CD4-positive, alpha-beta memory T cell (primary cell): ENCODE measurements around the gene SLC47A1. TPM values are rescaled to one million over a fixed set of nuclear protein-coding genes. Genes with fewer than 3 reads are reported as not detected.
A peak's percentile ranks its signal among the peaks of the same experiment; 100 is the strongest.

Experiments
- CTCF ChIA-PET: fragments of 350-600 bp; sonication (Branson Sonifier 250); formaldehyde crosslinking; loops from one replicate; lab custom pipeline; 2021; ENCODE audit warnings: inconsistent platforms; ENCODE audit not compliant: partially characterized antibody; lab: Charles Lee
- POLR2A ChIA-PET: fragments of 350-600 bp; sonication (Branson Sonifier 250); formaldehyde crosslinking; loops from one replicate; lab custom pipeline; 2021; ENCODE audit not compliant: partially characterized antibody; lab: Charles Lee
- DNase-seq, 5 donors: peaks; one replicate each; pipeline versions ENCODE4 v3.0.0 to v3.0.0-alpha.2; 2020 to 2022; ENCODE audit warnings: mixed read lengths in 1 of 5
- H3K27ac ChIP-seq: one replicate; pipeline ENCODE4 v1.7.0; 2013; ENCODE audit warnings: low read depth, low read length
- H3K27me3 ChIP-seq: 2 replicates; pipeline ENCODE4 v1.7.0; 2013; ENCODE audit warnings: mild to moderate bottlenecking, low read length, moderate library complexity; ENCODE audit not compliant: insufficient read depth
- H3K36me3 ChIP-seq: 2 replicates; pipeline ENCODE4 v1.7.0; 2013; ENCODE audit warnings: mild to moderate bottlenecking, low read length, moderate library complexity; ENCODE audit not compliant: insufficient read depth
- H3K4me1 ChIP-seq: 2 replicates; pipeline ENCODE4 v1.7.0; 2013; ENCODE audit warnings: mild to moderate bottlenecking, low read length, moderate library complexity; ENCODE audit not compliant: insufficient read depth
- H3K4me3 ChIP-seq, 2 donors: one replicate each; pipeline ENCODE4 v1.7.0; 2013; ENCODE audit warnings: low read length in 2 of 2, mild to moderate bottlenecking in 1 of 2
- H3K9me3 ChIP-seq, 2 donors: one replicate each; pipeline ENCODE4 v1.7.0; 2013; ENCODE audit warnings: low read length in 2 of 2, control low read depth in 1 of 2; ENCODE audit not compliant: control insufficient read depth in 1 of 2
- H3K27ac Mint-ChIP-seq, 7 donors: one replicate each; pipeline ENCODE4 v1.8.0; 2020 to 2021; ENCODE audit warnings: mixed read lengths in 7 of 7, mild to moderate bottlenecking in 6 of 7, inconsistent platforms in 3 of 7, moderate library complexity in 3 of 7
- H3K27me3 Mint-ChIP-seq, 2 donors: one replicate each; pipeline ENCODE4 v1.8.0; 2020 to 2021; ENCODE audit warnings: mixed read lengths in 2 of 2
- H3K36me3 Mint-ChIP-seq, 2 donors: one replicate each; pipeline ENCODE4 v1.8.0; 2020 to 2021; ENCODE audit warnings: mixed read lengths in 2 of 2, inconsistent platforms in 1 of 2, mild to moderate bottlenecking in 1 of 2
- H3K4me1 Mint-ChIP-seq, 4 donors: one replicate each; pipeline ENCODE4 v1.8.0; 2020 to 2021; ENCODE audit warnings: mixed read lengths in 4 of 4, mild to moderate bottlenecking in 1 of 4
- H3K4me3 Mint-ChIP-seq, 8 donors: one replicate each; pipeline ENCODE4 v1.8.0; 2020 to 2021; ENCODE audit warnings: mixed read lengths in 8 of 8, mild to moderate bottlenecking in 7 of 8, moderate library complexity in 6 of 8, inconsistent platforms in 3 of 8
- H3K9me3 Mint-ChIP-seq, 8 donors: one replicate each; pipeline ENCODE4 v1.8.0; 2020 to 2021; ENCODE audit warnings: mixed read lengths in 8 of 8, mild to moderate bottlenecking in 5 of 8, inconsistent platforms in 3 of 8, moderate library complexity in 1 of 8
- intact Hi-C: fragments of 100-400 bp; cut with micrococcal nuclease; formaldehyde crosslinking; loops from one replicate; pipeline ENCODE4 v1.15.1; 2023
- polyA plus RNA-seq, 2 donors: library from polyadenylated mRNA; unstranded; fragments of 300-500 nt; fragmentation: Illumina TruSeq; gene quantifications; one replicate each; pipeline ENCODE4 v1.2.3, GENCODE V29; 2021
- total RNA-seq, 2 experiments: library from RNA; stranded (reverse); gene quantifications; one replicate each; pipeline ENCODE4 v1.2.3, GENCODE V29; 2021

The SLC47A1 gene
- total RNA-seq = under 1 TPM in 1 of 2 experiments, not detected in 1; 0.25 TPM
- not detected for polyA plus RNA-seq

- POLR2A ChIA-PET = no interaction called here
- Mint-ChIP-seq H3K27ac (no peak within 1 kb of the TSS), H3K27me3 (peaks cover 32 to 38% of the 10 kb centered on the region in 2 donors), H3K4me1 (peaks cover 4 to 19% (median 12%) of the 10 kb centered on the region in 4 donors), H3K4me3 (peak within 1 kb of the TSS; percentile 50 to 82 (median 74)), H3K36me3 (no peaks in the 10 kb centered on the region), H3K9me3 (no peaks in the 10 kb centered on the region)
- H3K9me3 ChIP-seq = no peaks in the 10 kb centered on the region
- CTCF ChIA-PET = no interaction called here
- H3K36me3 ChIP-seq = no peaks in the 10 kb centered on the region
- DNase-seq = no peak
- intact Hi-C loops = no loop called here
- H3K27ac ChIP-seq = no peak within 1 kb of the TSS
- H3K27me3 ChIP-seq = peaks cover 27% of the 10 kb centered on the region
- H3K4me1 ChIP-seq = peaks cover 7% of the 10 kb centered on the region
- no peak within 1 kb of the TSS for H3K4me3 ChIP-seq
These were observed at the start of gene SLC47A1 for GRCh38 chr17:19533718-19534561. SLC47A1 (plus strand) TSS chr17:19533854; CDS start chr17:19533940, 86 bp downstream.

- Mint-ChIP-seq H3K4me3 (no peak overlapping the region), H3K27ac (peak overlapping the region in 1 of 7 donors; percentile 30), H3K27me3 (peaks cover 0 to 2% of the 10 kb centered on the region in 2 donors), H3K4me1 (no peaks in the 10 kb centered on the region), H3K36me3 (no peaks in the 10 kb centered on the region), H3K9me3 (no peaks in the 10 kb centered on the region)
- no peak for DNase-seq
- Histone ChIP-seq H3K4me3 (no peak overlapping the region), H3K4me1 (no peaks in the 10 kb centered on the region), H3K9me3 (no peaks in the 10 kb centered on the region), H3K27ac (no peak overlapping the region), H3K27me3 (no peaks in the 10 kb centered on the region), H3K36me3 (no peaks in the 10 kb centered on the region)
- intact Hi-C loops = no loop called here
- ChIA-PET CTCF (no interaction called here), POLR2A (no interaction called here)
These were observed 47.8 kb upstream of the SLC47A1 start for GRCh38 chr17:19485800-19486340.

GRCh38 chr17:19486351-19487023 is 47.2 kb upstream of the SLC47A1 start:
- intact Hi-C loops = no loop called here
- H3K4me1 ChIP-seq = no peaks in the 10 kb centered on the region
- Mint-ChIP-seq H3K9me3 (no peaks in the 10 kb centered on the region), H3K36me3 (no peaks in the 10 kb centered on the region), H3K4me3 (no peak overlapping the region), H3K27ac (no peak overlapping the region), H3K4me1 (no peaks in the 10 kb centered on the region), H3K27me3 (peaks cover 0 to 2% of the 10 kb centered on the region in 2 donors)
- no peak overlapping the region for H3K4me3 ChIP-seq
- H3K27ac ChIP-seq = no peak overlapping the region
- H3K9me3 ChIP-seq = no peaks in the 10 kb centered on the region
- no peaks in the 10 kb centered on the region for H3K36me3 ChIP-seq
- H3K27me3 ChIP-seq = no peaks in the 10 kb centered on the region
- ChIA-PET POLR2A (no interaction called here), CTCF (no interaction called here)
- DNase-seq = no peak

- Histone ChIP-seq H3K36me3 (no peaks in the 10 kb centered on the region), H3K27ac (no peak overlapping the region), H3K4me1 (no peaks in the 10 kb centered on the region), H3K4me3 (no peak overlapping the region), H3K9me3 (no peaks in the 10 kb centered on the region), H3K27me3 (no peaks in the 10 kb centered on the region)
- Mint-ChIP-seq H3K27ac (no peak overlapping the region), H3K36me3 (no peaks in the 10 kb centered on the region), H3K4me3 (no peak overlapping the region), H3K4me1 (no peaks in the 10 kb centered on the region), H3K9me3 (no peaks in the 10 kb centered on the region), H3K27me3 (peaks cover 2% of the 10 kb centered on the region in 2 donors)
- DNase-seq = no peak
- POLR2A ChIA-PET = no interaction called here
- intact Hi-C loops = no loop called here
- CTCF ChIA-PET = no interaction called here
These were observed 46.5 kb upstream of the SLC47A1 start for GRCh38 chr17:19487024-19487600.

GRCh38 chr17:19492141-19492540 is 41.5 kb upstream of the SLC47A1 start:
- POLR2A ChIA-PET = no interaction called here
- H3K9me3 Mint-ChIP-seq = no peaks in the 10 kb centered on the region
- CTCF ChIA-PET = no interaction called here

GRCh38 chr17:19494961-19495806 is 38.5 kb upstream of the SLC47A1 start:
- Histone ChIP-seq H3K4me1 (no peaks in the 10 kb centered on the region), H3K27me3 (no peaks in the 10 kb centered on the region), H3K27ac (no peak overlapping the region), H3K4me3 (no peak overlapping the region), H3K9me3 (no peaks in the 10 kb centered on the region), H3K36me3 (no peaks in the 10 kb centered on the region)
- CTCF ChIA-PET = no interaction called here
- DNase-seq = no peak
- no peaks in the 10 kb centered on the region for H3K36me3 Mint-ChIP-seq
- H3K4me1 Mint-ChIP-seq = no peaks in the 10 kb centered on the region
- no peak overlapping the region for H3K4me3 Mint-ChIP-seq
- no peaks in the 10 kb centered on the region for H3K9me3 Mint-ChIP-seq
- POLR2A ChIA-PET = no interaction called here
- no peak overlapping the region for H3K27ac Mint-ChIP-seq
- H3K27me3 Mint-ChIP-seq = peaks cover 2 to 4% of the 10 kb centered on the region in 2 donors
- intact Hi-C loops = no loop called here

More at GRCh38 chr17:19492141-19492540, 41.5 kb upstream of the SLC47A1 start:
- Histone ChIP-seq H3K4me1 (no peaks in the 10 kb centered on the region), H3K4me3 (no peak overlapping the region), H3K9me3 (no peaks in the 10 kb centered on the region), H3K27me3 (no peaks in the 10 kb centered on the region), H3K36me3 (no peaks in the 10 kb centered on the region), H3K27ac (no peak overlapping the region)
- H3K4me1 Mint-ChIP-seq = no peaks in the 10 kb centered on the region
- H3K27ac Mint-ChIP-seq = no peak overlapping the region
- no peaks in the 10 kb centered on the region for H3K36me3 Mint-ChIP-seq
- DNase-seq = no peak
- peaks cover 2% of the 10 kb centered on the region in 2 donors for H3K27me3 Mint-ChIP-seq
- intact Hi-C loops = no loop called here
- no peak overlapping the region for H3K4me3 Mint-ChIP-seq
